ENCODE data around the gene GGA3.

GRCh38 chr17:75287221-75287620, 25.8 kb upstream of the GGA3 start:
- TF ChIP-seq CTCF (IDR thresholded peaks at IDR 0.05; ENCODE audit: poor library complexity, severe bottlenecking) (no peak), TAF1 (IDR thresholded peaks at IDR 0.05; ENCODE audit: low read depth) (no peak), SMC3 (conservative IDR thresholded peaks at IDR 0.05; ENCODE audit: poor library complexity) (no peak), POLR2AphosphoS5 (IDR thresholded peaks at IDR 0.05) (no peak), EP300 (conservative IDR thresholded peaks at IDR 0.05; ENCODE audit: poor library complexity, severe bottlenecking) (no peak), EZH2 (IDR thresholded peaks at IDR 0.05; ENCODE audit: borderline replicate concordance, insufficient read depth, low read length, poor library complexity, severe bottlenecking) (no peak), REST (IDR thresholded peaks at IDR 0.05; ENCODE audit: borderline replicate concordance) (no peak)

Measured in neural cell (in vitro differentiated cells).